Astrocyte (in vitro differentiated cells and primary cell): Measurements from ENCODE around the gene AUP1.

Source experiments
- CTCF ChIP-seq: IDR thresholded peaks from 2 replicates; pipeline ENCODE4 v1.5.1; 2011; ENCODE audit warnings: low read depth, mild to moderate bottlenecking, inconsistent platforms, low read length, moderate library complexity; ENCODE audit not compliant: insufficient read depth
- EZH2 ChIP-seq: IDR thresholded peaks from 2 replicates; pipeline ENCODE4 v1.6.1; 2012; ENCODE audit warnings: mild to moderate bottlenecking, low read length, inconsistent platforms; ENCODE audit not compliant: insufficient read depth

- TF ChIP-seq CTCF (no peak), EZH2 (no peak)
Measured at GRCh38 chr2:74548285-74548899, 18.9 kb upstream of the AUP1 start.
